ENCODE data around the gene RPL37A.
A peak's percentile ranks its signal among the peaks of the same experiment; 100 is the strongest.
"Not testable (repeated sequence)": the region's sequence is repeated elsewhere in the genome, so short reads cannot be mapped to it uniquely, and the experiment has no call there.

The RPL37A gene

DNA sequence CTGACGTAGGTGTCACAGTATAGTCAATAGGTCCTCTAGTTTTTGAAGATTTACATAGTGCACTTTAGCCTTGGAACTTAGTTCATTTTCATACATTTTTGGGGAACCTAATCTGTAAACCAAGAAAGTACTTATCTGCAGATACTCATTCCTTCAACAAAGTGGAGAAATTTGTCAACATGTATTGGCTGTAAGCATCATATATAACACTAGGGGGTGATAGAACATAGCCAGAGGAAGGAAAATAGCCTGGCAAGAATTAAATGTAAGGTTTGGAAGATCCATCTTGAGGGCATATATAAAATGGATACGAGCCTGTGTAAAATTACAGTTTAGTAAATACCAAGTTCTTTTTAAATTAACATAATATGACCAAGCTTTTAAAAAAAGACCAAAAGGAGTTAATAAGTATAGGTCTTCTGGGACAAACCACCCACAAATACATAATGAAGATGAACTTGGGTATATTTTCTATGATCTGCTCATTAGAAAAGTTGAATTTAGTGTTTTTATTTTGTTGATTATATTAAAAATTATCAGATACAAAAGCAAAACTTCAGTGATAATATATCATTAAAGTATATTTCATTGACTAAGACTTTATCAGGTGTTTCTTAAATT is 18.2 kb downstream of the RPL37A start:
- FAIRE-seq, result no peak
- peak; percentile 38 for DNase-seq (ENCODE audit: low spot score)

DNA sequence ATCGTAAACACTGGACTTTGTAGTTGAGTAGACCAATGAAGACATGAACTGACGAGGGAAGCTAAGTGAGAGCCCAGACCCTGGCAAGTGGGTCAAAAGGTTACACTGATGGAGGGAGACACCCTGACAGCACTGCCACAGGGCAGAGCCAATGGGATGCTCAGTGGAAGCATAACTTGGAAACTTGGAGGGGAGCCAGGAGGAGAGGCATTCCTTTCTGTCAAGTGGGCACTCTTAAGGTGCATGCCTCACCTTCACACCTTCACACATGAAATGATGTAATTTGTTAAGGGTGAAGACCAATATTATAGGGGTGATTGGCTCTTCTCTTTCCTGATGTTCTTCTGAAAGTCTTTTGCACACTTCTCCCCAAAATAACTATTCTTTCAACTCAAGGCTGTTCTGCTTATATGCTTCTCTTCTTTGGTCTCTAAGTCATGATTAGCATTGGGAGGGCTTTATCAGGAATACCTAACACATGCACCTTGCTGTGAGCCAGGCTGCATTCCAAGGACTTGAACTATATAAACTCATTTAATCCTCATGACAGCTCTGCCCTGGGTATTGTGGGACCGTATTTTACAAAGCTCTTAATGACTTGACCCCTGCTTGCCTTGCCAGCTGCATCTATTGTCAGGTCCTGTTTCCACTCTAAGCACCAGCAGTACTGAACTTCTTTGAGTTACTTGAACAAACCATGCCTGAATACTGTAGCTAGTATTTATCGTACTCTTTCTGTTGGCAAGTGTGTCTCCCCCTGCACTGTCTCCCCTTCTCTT is 19.0 kb downstream of the RPL37A start:
- no peak for DNase-seq (ENCODE audit: low spot score)
- FAIRE-seq, result no peak

DNA sequence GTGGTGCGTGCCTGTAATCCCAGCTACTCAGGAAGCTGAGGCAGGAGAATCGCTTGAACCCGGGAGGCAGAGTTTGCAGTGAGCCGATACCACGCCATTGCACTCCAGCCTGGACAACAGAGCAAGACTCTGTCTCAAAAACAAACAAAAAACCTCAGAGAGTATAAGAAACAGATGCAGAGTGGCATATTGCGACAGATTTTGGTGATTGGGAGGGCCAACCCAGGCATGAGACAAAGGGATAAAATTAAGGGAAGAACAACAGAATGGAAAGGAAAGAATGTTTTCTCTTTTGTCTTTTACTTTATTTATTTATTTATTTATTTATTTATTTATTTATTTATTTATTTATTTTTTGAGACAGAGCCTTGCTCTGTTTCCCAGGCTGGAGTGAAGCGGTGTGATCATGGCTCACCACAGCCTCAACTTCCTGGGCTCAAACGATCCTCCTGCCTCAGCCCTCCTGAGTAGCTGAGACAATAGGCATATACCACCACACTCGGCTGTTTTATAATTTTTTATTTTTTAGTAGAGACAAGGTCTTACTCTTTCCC is 20.0 kb downstream of the RPL37A start:
- FAIRE-seq; DNase-seq (ENCODE audit: low spot score): not testable (repeated sequence)

DNA sequence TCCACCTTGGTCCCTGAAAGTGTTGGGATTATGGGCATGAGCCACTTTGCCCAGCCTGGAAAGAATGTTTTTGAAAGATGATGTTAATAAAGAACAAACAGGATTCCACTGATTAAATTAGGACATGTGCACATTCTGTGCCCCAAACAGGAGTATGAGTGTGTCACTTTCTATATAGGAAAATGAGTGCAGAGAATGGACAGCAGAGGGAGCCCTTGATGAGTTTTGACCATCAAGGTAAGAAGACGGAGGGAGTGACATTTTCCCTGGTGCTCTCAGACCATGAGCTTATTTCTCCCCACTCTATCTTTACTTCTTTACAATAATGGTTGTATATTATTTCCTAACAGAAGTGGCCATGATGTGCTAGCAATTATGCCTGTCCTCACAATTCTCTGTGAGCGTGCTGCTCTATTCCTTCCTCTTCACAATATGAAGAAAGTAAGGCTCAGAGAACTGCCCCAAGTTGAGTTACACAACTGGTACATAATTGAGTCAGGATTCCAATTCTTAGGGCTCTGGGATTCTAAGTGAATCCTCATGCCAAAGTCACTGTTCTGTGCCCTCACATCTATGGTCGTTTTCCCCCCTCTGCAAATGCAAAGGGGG is 20.6 kb downstream of the RPL37A start:
- FAIRE-seq (no peak), DNase-seq (ENCODE audit: low spot score) (peak; percentile 54)

DNA sequence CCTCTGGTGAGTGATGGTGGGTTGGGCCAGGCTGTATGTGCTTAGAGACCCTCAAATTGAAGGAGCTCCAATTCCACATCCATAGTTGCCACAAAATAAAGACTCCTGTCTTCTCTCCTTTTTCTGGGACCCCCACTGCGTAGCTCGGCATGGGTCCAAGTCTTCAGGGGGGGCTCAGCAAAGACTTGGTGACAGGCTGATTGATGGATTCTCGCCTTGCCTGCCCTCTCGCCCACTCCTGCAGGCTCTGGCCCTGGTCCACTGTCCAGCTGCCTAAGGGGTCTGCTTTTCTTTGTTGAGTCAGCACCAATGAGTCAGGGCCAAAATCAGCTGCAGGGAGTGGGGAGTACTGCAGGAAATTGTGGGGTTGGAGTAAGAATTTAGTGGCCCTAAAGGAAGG is 21.5 kb downstream of the RPL37A start:
- FAIRE-seq, result no peak
- no peak for DNase-seq (ENCODE audit: low spot score)

DNA sequence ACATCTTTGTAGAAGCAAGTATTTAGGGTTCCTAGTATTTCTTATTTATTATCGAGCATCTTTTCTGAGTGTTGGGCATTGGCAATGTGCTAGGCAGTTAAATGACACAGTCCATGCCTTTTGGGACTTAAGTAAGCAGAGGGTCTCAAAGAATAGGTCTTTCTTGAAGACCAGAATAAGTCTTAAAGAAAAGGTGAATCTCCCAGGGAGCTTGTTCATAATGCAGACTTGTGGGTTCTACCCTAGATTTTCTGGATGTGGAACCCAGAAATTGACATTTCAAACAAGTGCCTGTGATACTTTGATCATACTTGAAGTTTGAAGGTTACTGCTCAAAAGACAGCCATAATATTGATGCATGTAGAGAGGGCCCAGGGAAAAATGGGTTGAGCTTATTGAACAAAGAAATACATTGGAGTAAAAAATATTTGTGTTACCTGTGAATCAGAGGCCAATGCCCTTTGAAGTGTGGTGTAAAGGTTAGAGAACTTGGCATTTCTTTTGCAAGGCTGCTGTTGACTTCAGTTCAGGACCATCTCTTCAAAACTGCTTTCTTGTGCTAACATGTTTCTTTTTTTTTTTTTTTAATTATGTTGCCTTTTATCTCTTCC is 24.4 kb downstream of the RPL37A start:
- no peak for FAIRE-seq
- no peak for DNase-seq (ENCODE audit: low spot score)

DNA sequence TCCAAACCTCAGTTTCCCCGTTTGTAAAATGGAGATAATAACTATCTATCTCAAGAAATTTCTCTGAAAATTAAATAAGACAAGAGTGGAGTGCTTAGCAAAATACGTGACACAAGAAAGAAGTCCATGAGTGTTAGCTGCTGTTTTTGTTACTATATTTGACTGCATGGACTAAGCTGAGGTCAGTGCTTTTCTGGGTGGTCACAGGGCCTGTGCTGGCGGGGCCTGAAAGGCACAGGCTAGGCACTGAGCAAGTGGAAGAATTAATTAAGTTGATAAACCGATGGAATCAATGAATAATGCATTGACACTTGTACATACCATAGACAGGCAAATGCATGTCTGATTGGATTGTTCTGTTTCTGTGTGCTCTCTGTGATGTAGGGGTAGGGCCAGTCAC is 27.3 kb downstream of the RPL37A start:
- FAIRE-seq (no peak), DNase-seq (ENCODE audit: low spot score) (no peak)

DNA sequence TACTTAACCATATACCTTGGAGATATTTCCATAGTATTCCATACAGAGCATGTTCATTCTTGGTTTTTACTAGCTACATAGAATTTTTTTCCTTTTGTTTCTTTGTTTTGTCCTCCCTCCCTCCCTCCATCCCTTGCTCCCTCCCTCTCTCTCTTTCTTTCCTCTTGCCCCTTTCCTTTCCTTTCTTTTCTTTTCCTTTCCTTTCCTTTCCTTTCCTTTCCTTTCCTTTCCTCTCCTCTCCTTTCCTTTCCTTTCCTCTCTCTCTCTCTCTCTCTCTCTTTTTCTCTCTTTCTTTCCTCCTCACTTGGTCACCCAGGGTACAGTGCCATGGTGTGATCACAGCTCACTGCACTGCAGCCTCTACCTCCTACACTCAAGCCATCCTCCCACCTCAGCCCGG is 28.3 kb downstream of the RPL37A start:
- DNase-seq (ENCODE audit: low spot score) (no peak), FAIRE-seq (no peak)

DNA sequence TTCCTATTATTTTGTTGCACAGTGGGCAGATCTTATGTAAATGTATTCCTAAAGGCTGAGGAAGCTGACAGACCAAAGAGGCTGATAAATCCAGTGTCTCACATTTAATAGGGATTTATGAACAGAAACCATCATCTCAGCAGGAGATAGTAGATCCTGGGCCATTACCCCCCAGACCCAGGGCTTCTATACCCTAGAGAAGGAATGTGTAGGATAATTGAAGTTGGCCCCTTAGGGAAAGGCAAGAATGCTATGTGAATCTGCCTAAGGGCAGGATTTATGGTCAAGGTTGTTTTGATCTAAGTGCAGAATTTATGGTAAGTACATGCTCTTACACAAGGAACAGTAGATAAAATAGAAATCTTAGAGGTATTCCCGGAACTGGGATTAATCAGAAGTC is 29.0 kb downstream of the RPL37A start:
- no peak for DNase-seq (ENCODE audit: low spot score)
- no peak for FAIRE-seq

DNA sequence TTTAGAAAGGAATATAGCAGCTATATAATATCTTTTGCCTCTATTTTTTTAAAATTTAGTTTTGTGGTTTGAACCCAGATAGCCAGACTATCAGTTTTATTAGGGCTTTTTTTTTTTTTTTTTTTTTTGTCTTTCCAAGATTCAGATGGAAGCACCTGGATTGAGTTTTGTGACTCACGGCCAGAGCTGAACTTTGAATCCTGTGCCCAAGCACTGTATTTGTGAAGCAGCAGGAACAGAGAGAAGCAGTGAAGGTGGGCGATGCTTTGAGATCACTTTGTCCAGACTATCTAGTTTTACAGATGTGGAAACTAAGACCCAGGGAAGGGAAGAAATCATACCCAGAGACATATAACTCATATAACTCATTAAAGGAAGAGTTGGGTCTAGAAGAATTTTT is 33.9 kb downstream of the RPL37A start:
- no peak for FAIRE-seq

DNA sequence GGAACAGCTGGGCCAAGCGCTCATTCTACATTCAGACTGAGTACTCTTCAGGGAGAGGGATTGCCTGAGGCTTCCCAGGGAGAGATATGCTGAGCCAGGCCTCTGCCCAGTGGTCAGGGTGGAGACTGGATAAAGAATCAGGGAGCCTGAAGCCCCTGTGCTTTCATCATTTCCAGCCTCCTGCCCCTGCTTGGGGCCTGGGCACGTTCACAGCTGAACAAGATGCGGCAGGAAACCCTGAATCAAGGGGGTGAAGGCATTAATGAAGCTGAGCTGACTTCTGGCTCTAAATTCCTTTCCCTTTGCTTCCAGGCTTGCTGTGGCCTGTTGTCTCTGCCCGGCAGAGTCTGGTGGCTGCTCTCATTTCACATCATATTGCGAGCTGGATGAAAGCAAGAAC is 35.0 kb downstream of the RPL37A start:
- no peak for DNase-seq (ENCODE audit: low spot score)
- no peak for FAIRE-seq

More for the DNA sequence above, 33.9 kb downstream of the RPL37A start:
- DNase-seq (ENCODE audit: low spot score), result no peak

DNA sequence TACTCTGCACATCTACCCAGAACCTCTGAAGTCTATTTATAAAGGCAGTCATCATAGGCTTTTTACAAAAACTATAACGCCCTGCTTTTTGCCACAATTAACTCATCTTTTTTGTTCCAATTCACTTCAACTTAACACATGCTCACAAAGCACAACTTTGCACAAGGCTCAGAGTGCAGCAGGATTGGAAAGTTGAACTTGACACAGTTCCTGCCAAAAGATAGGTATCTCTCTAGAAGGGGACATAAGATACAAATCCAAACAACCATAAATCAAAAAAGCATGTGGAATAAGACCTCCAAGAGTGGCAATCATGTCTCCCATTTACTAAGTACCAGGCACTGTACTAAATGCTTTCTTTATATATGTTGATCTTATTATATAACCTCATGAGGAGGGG is 36.2 kb downstream of the RPL37A start:
- DNase-seq (ENCODE audit: low spot score) (no peak), FAIRE-seq (no peak)

DNA sequence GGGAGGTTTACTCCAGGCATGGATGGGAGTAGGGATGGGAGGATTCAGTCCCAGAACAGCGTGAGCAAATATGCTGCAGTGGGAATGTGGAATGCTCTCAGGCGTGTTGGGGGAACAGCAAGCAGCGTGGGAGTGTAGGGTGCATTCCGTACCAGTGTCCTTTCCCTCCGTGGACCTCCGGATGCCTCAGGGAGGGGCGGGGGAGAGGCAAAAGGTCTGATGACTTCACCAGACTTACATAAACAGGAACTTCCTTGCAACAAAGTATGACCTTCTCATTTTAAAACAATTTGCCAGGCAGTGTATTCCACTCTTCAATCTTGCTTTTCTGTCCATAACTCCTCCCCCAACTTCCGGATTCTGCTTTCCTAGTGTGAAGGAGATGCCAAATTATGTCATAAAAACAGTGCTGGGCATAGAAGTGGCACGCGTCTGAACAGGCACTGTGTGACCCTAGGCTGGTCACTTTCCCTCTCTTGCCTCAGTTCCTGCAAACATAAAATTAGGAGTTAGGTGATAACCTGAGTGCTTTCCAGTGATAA is 36.9 kb downstream of the RPL37A start:
- DNase-seq (ENCODE audit: low spot score) (peak; percentile 48), FAIRE-seq (no peak)

DNA sequence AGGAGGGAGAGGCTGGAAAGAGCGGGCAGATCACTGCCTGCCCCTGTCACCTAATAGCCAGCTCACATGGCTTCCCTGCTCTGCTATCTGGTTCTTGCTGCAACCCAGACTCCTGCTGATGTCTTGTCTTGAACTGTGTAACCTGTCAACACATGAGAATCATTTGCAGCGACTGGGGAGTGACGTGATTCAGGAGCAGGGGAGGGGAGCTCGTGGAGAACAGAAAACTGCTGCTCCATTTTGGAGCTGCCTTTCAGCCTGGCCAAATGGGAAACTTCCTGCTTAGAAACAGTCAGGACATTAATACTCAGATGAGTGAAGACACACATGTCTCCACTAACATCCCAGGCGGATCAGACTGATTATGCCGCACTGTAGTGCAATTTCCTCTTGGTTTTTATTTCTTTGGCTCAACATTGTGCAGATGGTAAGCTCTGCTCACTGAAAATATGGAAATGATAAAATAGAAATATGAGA is 38.1 kb downstream of the RPL37A start:
- no peak for FAIRE-seq
- no peak for DNase-seq (ENCODE audit: low spot score)

DNA sequence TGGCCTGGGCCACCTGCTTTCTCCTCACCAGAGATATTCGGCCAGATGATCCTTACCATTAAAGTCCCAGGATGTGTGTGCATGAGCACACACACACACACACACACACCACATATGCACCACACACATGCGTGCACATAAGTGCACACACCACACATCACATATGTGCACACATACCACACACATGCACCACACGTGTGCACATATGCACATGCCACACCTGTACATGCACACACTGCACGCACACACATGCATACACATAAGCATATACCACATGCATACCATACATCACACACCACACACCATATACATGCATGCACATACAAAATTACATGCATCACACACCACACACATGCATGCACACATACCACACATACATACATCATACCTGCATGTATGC is 38.7 kb downstream of the RPL37A start:
- FAIRE-seq (peak; percentile 81), DNase-seq (ENCODE audit: low spot score) (no peak)

DNA sequence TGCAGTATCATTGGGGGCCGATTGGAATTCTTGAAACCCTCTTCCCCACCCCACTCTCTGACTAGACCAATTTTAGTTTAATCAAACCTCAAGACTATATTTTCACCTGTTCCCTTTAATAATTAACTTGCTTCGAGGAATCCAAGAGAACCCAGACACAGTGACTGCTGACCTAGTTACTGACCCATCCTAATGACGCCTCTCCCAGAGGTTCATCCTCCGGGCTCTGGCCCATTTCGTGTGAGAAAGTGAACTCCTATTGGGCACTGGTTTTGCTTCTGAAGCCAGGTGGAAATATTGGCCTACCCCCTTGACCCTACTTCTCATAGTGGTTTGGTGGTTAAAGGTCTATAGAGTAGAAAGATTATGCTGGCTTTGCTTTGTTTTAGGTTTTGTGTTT is 39.9 kb downstream of the RPL37A start:
- DNase-seq (ENCODE audit: low spot score) (no peak), FAIRE-seq (no peak)

DNA sequence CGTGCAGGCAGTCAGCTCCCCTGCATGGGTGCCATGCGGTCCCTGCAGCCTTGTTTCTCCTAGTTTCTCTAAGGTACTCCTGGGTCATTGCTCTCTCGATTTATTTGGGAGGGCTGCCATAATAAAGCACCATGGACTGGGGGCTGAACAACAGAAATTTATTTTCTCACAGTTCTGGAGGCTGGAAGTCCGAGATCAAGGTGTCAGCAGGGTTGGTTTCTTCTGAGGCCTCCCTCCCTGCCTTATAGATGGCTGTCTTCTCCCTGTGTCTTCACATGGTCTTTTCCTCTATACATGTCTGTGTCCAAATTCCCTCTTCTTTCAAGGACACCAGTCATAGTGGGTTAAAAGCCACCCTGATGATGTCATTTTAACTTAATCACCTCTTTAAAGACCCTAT is 40.5 kb downstream of the RPL37A start:
- DNase-seq (ENCODE audit: low spot score) (no peak), FAIRE-seq (no peak)

DNA sequence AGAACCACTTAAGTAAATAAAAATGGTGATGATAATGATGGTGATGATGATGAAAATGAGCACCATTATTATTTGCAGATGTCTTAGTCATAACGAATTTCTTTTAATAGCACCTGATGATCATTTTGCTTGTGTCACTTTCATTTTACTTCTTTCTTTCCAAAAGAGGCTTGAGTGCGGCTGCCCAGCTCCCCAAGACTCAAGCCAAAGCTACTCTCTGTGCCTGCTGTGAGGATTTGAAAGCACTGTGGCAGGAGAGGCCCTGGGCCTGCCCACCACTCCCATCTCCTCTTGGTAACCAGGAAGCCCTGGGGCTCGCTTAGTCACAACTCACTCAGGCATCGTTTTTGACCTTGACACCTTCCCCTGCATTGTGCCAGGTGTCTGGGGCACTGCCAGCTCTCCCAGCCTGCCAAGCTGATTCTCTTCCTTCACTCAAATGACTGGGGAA is 41.2 kb downstream of the RPL37A start:
- no peak for DNase-seq (ENCODE audit: low spot score)
- no peak for FAIRE-seq

DNA sequence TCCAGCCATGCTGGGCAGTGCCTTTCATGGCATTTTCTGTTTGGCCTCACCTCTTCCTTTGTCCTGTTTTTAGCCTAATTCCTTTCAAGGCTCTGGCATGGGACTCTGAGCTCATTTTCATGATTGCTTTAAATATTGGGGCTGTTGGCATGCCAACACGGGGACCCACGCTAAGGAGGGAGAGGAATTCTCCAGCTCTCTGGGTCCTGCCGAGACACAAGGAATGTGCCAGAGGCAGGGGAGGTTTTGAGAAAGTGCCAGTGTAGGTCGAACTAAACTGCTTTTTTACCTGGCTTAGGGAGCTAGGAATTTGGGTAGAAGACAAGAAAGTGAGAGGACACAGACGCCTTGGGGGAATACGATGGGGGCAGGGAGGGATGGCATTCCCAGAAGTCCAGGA is 42.3 kb downstream of the RPL37A start:
- FAIRE-seq, result no peak
- no peak for DNase-seq (ENCODE audit: low spot score)

DNA sequence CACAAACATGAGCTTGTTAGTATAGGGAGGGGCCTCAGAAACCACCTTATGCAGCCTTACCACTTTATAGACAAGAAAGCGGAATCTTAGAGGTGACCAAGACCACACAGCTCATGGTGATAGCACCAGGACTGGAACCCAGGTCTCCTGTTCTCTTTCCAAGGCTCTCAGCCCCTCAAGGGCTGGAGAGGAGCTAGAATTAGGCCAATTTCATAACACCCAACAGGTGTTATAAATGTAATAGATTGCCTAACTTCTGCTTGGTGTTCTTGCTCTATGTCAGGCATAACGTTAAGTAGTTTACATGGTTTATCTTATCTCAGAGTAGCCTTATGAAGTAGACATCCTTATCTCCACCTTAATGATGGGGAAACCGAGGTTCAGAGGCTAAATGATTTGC is 42.9 kb downstream of the RPL37A start:
- FAIRE-seq (no peak), DNase-seq (ENCODE audit: low spot score) (no peak)

DNA sequence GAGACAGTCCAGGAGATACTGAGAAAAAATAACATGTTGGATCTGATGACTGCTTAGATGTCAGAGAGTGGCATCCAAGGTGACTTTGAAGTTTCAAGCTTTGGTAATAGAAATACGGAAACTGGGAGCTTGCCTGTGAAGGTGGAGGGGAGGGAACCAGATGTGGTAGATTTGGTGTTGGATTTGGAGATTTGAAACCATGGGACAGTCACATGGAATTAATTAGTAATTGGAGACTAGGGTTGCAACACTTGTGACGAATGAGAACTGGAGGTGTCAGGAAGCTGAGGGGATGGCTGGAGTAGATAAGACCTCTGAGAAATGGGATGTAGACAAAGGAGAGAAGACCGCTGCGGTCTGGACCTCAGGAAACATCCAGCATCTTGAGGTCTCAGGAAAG is 46.7 kb downstream of the RPL37A start:
- no peak for DNase-seq (ENCODE audit: low spot score)
- no peak for FAIRE-seq

DNA sequence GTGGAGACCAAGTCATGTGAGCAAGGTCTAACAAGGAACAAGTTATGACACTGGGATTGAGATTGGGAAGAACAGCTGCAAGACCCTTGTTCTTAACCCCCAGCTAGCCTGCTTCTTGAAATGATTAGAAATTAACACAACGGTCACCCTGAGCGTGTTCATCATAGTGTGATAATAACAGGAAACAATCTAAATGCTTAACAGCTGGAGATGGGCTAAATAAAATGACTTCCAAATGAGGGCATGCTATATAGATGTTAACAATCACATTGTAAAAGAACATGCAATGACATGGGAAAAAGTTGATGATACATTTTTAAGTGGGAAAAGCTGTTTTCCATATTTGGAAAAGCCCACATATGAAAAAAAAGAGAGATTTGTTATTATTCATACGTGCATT is 47.6 kb downstream of the RPL37A start:
- FAIRE-seq (no peak), DNase-seq (ENCODE audit: low spot score) (no peak)
